K562 (cell line): Measurements from ENCODE around the gene CMIP. TPM values are rescaled to one million over a fixed set of nuclear protein-coding genes. Genes with fewer than 3 reads are reported as not detected.

Experiments used
- ATAC-seq: fragments of 200-7000 bp; cut with Tn5 transposase; 3 replicates; pipeline ENCODE4 v1.9.1; 2020; ENCODE audit warnings: moderate library complexity
- BruUV-seq: library from RNA; stranded (reverse); fragments of 400-500 nt; replicated peaks from 2 replicates; lab custom pipeline; 2021; lab: Mats Ljungman, UMichigan
- CTCF ChIA-PET: fragments of 300-600 bp; formaldehyde crosslinking; extraction: SDS; loops from one replicate; lab custom pipeline; 2021; ENCODE audit warnings: low intra/inter-chr PET ratio; lab: Yijun Ruan, JAX
- POLR2A ChIA-PET: fragments of 300-600, 350-650 bp; sonication (Branson Sonifier 250); formaldehyde crosslinking; extraction: SDS; loops from one replicate; lab custom pipeline; 2021; ENCODE audit warnings: antibody characterized with exemption, inconsistent platforms; lab: Yijun Ruan, JAX
- DNase-seq, 4 experiments: peaks; one replicate each; pipeline versions ENCODE4 v3.0.0 to v3.0.0-alpha.2; 2011 to 2018; ENCODE audit warnings: low spot score in 3 of 4, mixed read lengths in 3 of 4; ENCODE audit errors: extremely low read depth in 1 of 4
- FAIRE-seq: peaks from 2 replicates; lab custom pipeline; 2011; peaks lifted over from hg19 to GRCh38; lab: Jason Lieb, UNC
- H2AFZ ChIP-seq: 2 replicates; pipeline ENCODE4 v1.6.0; 2011; ENCODE audit warnings: low read depth, low read length, control low read depth, inconsistent platforms
- H3K27ac ChIP-seq: fragments of 200-600 bp; 3 replicates; pipeline ENCODE4 v1.8.0; 2011; ENCODE audit warnings: low read depth, mild to moderate bottlenecking, control low read depth, inconsistent platforms, low read length, moderate library complexity, mixed read lengths; ENCODE audit errors: extremely low read depth
- H3K27me3 ChIP-seq, 2 experiments: fragments of 300-600 bp in 1 of 2; 2 replicates in 1 of 2; 3 replicates in 1 of 2; pipeline versions ENCODE4 v1.6.0 to v1.8.0; 2011; ENCODE audit warnings: inconsistent platforms in 2 of 2, low read length in 2 of 2, mild to moderate bottlenecking in 1 of 2, mixed read lengths in 1 of 2, moderate library complexity in 1 of 2; ENCODE audit not compliant: control insufficient read depth in 2 of 2, insufficient read depth in 2 of 2
- H3K36me3 ChIP-seq: fragments of 300-600 bp; 3 replicates; pipeline ENCODE4 v1.8.0; 2011; ENCODE audit warnings: mild to moderate bottlenecking, low read length, inconsistent platforms; ENCODE audit not compliant: control insufficient read depth, insufficient read depth
- H3K4me1 ChIP-seq, 2 experiments: fragments of 200-600 bp in 1 of 2; replicated peaks in 1 of 2; 2 replicates in 1 of 2; 3 replicates in 1 of 2; pipeline versions ENCODE4 v1.5.1 to v1.8.0; 2011; ENCODE audit warnings: inconsistent platforms in 2 of 2, low read length in 2 of 2, mild to moderate bottlenecking in 1 of 2, mixed read lengths in 1 of 2, moderate library complexity in 1 of 2; ENCODE audit not compliant: control insufficient read depth in 2 of 2, insufficient read depth in 2 of 2
- H3K4me2 ChIP-seq: 2 replicates; pipeline ENCODE4 v1.6.1; 2011; ENCODE audit warnings: low read length, control low read depth, inconsistent platforms, mixed read lengths; ENCODE audit not compliant: insufficient read depth
- H3K4me3 ChIP-seq: fragments of 200-600 bp; sonication (generic), shearing (Covaris generic); 2 replicates; pipeline ENCODE4 v1.5.1; 2016; ENCODE audit warnings: control low read depth, inconsistent platforms
- H3K79me2 ChIP-seq: fragments of 200-600 bp; 3 replicates; pipeline ENCODE4 v1.8.0; 2011; ENCODE audit warnings: low read length, inconsistent platforms; ENCODE audit not compliant: control insufficient read depth, insufficient read depth
- H3K9ac ChIP-seq, 2 experiments: 2 replicates each; pipeline versions ENCODE4 v1.6.0 to v1.6.1; 2011; ENCODE audit warnings: low read depth in 2 of 2, low read length in 2 of 2, control low read depth in 1 of 2, inconsistent platforms in 1 of 2, mild to moderate bottlenecking in 1 of 2, mixed read lengths in 1 of 2; ENCODE audit not compliant: insufficient read depth in 1 of 2
- H3K9me1 ChIP-seq: one replicate; pipeline ENCODE4 v1.6.0; 2011; ENCODE audit warnings: inconsistent platforms, mild to moderate bottlenecking, low read length, moderate library complexity; ENCODE audit not compliant: control insufficient read depth, insufficient read depth
- H3K9me3 ChIP-seq: replicated peaks from 2 replicates; pipeline ENCODE4 v1.5.1; 2011; ENCODE audit warnings: low read depth, low read length, inconsistent platforms; ENCODE audit not compliant: control insufficient read depth, insufficient read depth
- H4K20me1 ChIP-seq: replicated peaks from 2 replicates; pipeline ENCODE4 v1.6.1; 2011; ENCODE audit warnings: low read length, inconsistent platforms, mixed read lengths; ENCODE audit not compliant: control insufficient read depth, insufficient read depth
- CHD2 ChIP-seq: IDR thresholded peaks from 2 replicates; pipeline ENCODE4 v1.6.1; 2011; ENCODE audit warnings: low read depth, low read length
- GTF2A2 ChIP-seq: IDR thresholded peaks from 2 replicates; pipeline ENCODE4 v1.6.1; 2016; ENCODE audit warnings: mild to moderate bottlenecking, missing genetic modification characterization, missing compliant biosample characterization
- HMG20A ChIP-seq: fragments of 450-650 bp; formaldehyde crosslinking; conservative IDR thresholded peaks from 2 replicates; pipeline ENCODE4 v1.4.0; 2020; ENCODE audit warnings: mild to moderate bottlenecking, mixed read lengths
- MTF1 ChIP-seq: fragments of 250-450 bp; sonication (Bioruptor Pico); IDR thresholded peaks from 2 replicates; pipeline ENCODE4 v1.9.0; 2021; ENCODE audit warnings: moderate library complexity, mild to moderate bottlenecking, inconsistent platforms, borderline replicate concordance
- NCOA2 ChIP-seq, 2 experiments: fragments of 450-650 bp; IDR thresholded peaks; 2 replicates each; pipeline ENCODE4 v1.6.1; 2018; ENCODE audit warnings: mild to moderate bottlenecking in 2 of 2, moderate library complexity in 1 of 2; ENCODE audit not compliant: partially characterized antibody in 2 of 2
- PRPF4 ChIP-seq: fragments of 200-400 bp; formaldehyde crosslinking; IDR thresholded peaks from one replicate; pipeline ENCODE4 v1.6.1; 2017; ENCODE audit warnings: low read length, low read depth, mild to moderate bottlenecking; ENCODE audit not compliant: insufficient read depth, poor library complexity, severe bottlenecking
- SMARCB1 ChIP-seq: IDR thresholded peaks from 2 replicates; pipeline ENCODE4 v1.6.1; 2011; ENCODE audit warnings: improper control_type of control experiment, low read depth; ENCODE audit not compliant: insufficient read length
- SMC3 ChIP-seq: conservative IDR thresholded peaks from 2 replicates; pipeline ENCODE4 v1.6.1; 2011; ENCODE audit warnings: low read depth, low read length, improper control_type of control experiment; ENCODE audit not compliant: insufficient read depth
- XRCC3 ChIP-seq: fragments of 450-650 bp; IDR thresholded peaks from 2 replicates; pipeline ENCODE4 v1.6.1; 2017; ENCODE audit warnings: mild to moderate bottlenecking, moderate library complexity
- ZFP36 ChIP-seq: fragments of 150-350 bp; IDR thresholded peaks from 2 replicates; pipeline ENCODE4 v1.6.1; 2018; ENCODE audit warnings: low read length, low read depth; ENCODE audit not compliant: partially characterized antibody
- ZNF354B ChIP-seq: fragments of 250-450 bp; sonication (Bioruptor Pico); IDR thresholded peaks from 2 replicates; pipeline ENCODE4 v1.4.0; 2020
- ZNF707 ChIP-seq: fragments of 250-450 bp; sonication (Bioruptor Pico); conservative IDR thresholded peaks from 2 replicates; pipeline ENCODE4 v1.8.0; 2022; ENCODE audit warnings: inconsistent platforms, mild to moderate bottlenecking, moderate library complexity
- WGBS: fragments of 100-300 bp; shearing (Covaris generic); methylation state at CpG from one replicate; pipeline ENCODE4 v1.1.6; 2016; ENCODE audit warnings: low coverage, mixed read lengths; ENCODE audit not compliant: insufficient coverage; ENCODE audit errors: missing lambda C conversion rate; 5-methylcytosine and 5-hydroxymethylcytosine counted together
- in situ Hi-C: fragments of 300-500 bp; cut with MboI; formaldehyde crosslinking; loops from 4 replicates; pipeline ENCODE4 v1.15.0; 2018; ENCODE audit warnings: inconsistent platforms, mixed read lengths
- intact Hi-C: fragments of 100-400 bp; cut with micrococcal nuclease; formaldehyde crosslinking; loops from 2 replicates; pipeline ENCODE4 v1.14.2; 2022
- polyA plus RNA-seq, 8 experiments: library from polyadenylated mRNA; depleted of rRNA in 4 of 8; stranded (reverse) in 5 of 8; unstranded in 3 of 8; fragments of >200 nt; fragmentation: Nextera tagmentation in 2 of 8; fragmentation: Illumina TruSeq in 1 of 8; extraction: Ambion mirVana in 2 of 8; extraction: Trizol in 1 of 8; gene quantifications; 2 replicates each; pipeline versions ENCODE4 v1.2.1 to v1.2.3, GENCODE V29; 2011 to 2014; ENCODE audit warnings: inconsistent platforms in 1 of 8, missing spikeins in 1 of 8
- total RNA-seq, 7 experiments: library from RNA; depleted of rRNA in 6 of 7; stranded (reverse); fragments of >200 nt in 6 of 7; fragmentation: Illumina TruSeq in 2 of 7; extraction: Trizol in 2 of 7; gene quantifications; 2 replicates each; pipeline versions ENCODE4 v1.2.1 to v1.2.3, GENCODE V29; 2011 to 2021; ENCODE audit warnings: low replicate concordance in 1 of 7
- TF ChIP-seq, protein P1 (sequence below), 2 experiments: fragments of 450-650 bp in 1 of 2; sonication (generic) in 1 of 2; formaldehyde crosslinking; conservative IDR thresholded peaks; 2 replicates each; pipeline versions ENCODE4 v1.4.0 to v1.8.1; 2020 to 2022; ENCODE audit warnings: mild to moderate bottlenecking in 1 of 2, missing genetic modification reagents in 1 of 2

CMIP gene
- total and polyA plus RNA-seq, 9 of the 15 experiments (the other 6 are each of a cell fraction or from before 2014, with no cell fraction given): 0.94 to 82.5 (median 10.3) TPM

DNA sequence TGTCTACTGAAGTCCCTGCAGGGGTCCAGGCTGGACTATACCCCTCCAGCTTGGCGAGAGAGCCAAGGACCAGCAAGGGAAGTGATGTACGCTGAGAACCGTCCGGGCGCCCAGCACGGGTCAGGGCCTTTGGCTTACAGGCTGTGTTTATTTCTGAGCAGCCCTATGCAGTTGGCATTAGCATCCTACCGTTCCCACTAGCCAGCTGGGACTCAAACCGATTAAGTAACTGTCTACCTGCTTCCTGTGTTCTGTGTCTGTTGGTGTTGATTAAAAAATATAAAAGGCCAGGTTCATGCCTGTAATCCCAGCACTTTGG is 73.8 kb downstream of the CMIP start:
- ATAC-seq: no peak
- no peak overlapping the region for H3K27ac ChIP-seq
- H3K9ac ChIP-seq: no peak overlapping the region
- BruUV-seq: no TSS peak
- 86% methylated on average over 8 of the region's 8 CpGs for WGBS
- H3K9me3 ChIP-seq: no peaks in the 10 kb centered on the region
- peaks cover 79% of the 10 kb centered on the region for H3K79me2 ChIP-seq
- intact Hi-C loops (no loop called here), in situ Hi-C loops (no loop called here)
- DNase-seq: no peak
- no peak overlapping the region for H3K4me2 ChIP-seq
- peaks cover 22 to 24% of the 10 kb centered on the region in 2 experiments for H3K4me1 ChIP-seq
- no peak overlapping the region for H2AFZ ChIP-seq
- H4K20me1 ChIP-seq: peaks cover 17% of the 10 kb centered on the region; the same call in 1 of the 2 replicates
- POLR2A ChIA-PET: no interaction called here
- no peaks in the 10 kb centered on the region for H3K9me1 ChIP-seq
- no peaks in the 10 kb centered on the region for H3K27me3 ChIP-seq
- no peak for FAIRE-seq
- no peak overlapping the region for H3K4me3 ChIP-seq
- CTCF ChIA-PET: no interaction called here
- peaks cover 32% of the 10 kb centered on the region; the same call in 2 of the 3 replicates for H3K36me3 ChIP-seq
- TF ChIP-seq MTF1 (no peak), ZFP36 (no peak), XRCC3 (no peak), GTF2A2 (tag) (no peak), NCOA2 (IDR thresholded peaks at IDR 0.05; ENCODE audit: partially characterized antibody in 2 of 2) (no peak), ZNF707 (CRISPR knock-in tag) (no peak), SMARCB1 (no peak), CHD2 (no peak), ZNF354B (no peak), SMC3 (no peak), PRPF4 (no peak), HMG20A (CRISPR knock-in tag) (no peak)
- TF ChIP-seq, protein P1, sequence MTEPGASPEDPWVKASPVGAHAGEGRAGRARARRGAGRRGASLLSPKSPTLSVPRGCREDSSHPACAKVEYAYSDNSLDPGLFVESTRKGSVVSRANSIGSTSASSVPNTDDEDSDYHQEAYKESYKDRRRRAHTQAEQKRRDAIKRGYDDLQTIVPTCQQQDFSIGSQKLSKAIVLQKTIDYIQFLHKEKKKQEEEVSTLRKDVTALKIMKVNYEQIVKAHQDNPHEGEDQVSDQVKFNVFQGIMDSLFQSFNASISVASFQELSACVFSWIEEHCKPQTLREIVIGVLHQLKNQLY (CRISPR knock-in tag; conservative IDR thresholded peaks at IDR 0.05): no peak
